WTC11 (cell line): ENCODE data around the gene PGAM5.
"Not testable (repeated sequence)": the region's sequence is repeated elsewhere in the genome, so short reads cannot be mapped to it uniquely, and the experiment has no call there.

ENCODE experiments used
- CREM ChIP-seq: sonication (generic); formaldehyde crosslinking; IDR thresholded peaks from 2 replicates; pipeline ENCODE4 v1.8.1; 2022; ENCODE audit warnings: mild to moderate bottlenecking, missing genetic modification reagents, moderate library complexity
- CTCF ChIP-seq: fragments of 200-600 bp; IDR thresholded peaks from 2 replicates; pipeline ENCODE4 v1.8.0; 2022; ENCODE audit warnings: antibody characterized with exemption
- EMX1 ChIP-seq: fragments of 250-450 bp; sonication (Bioruptor Pico); IDR thresholded peaks from 2 replicates; pipeline ENCODE4 v1.8.0; 2021; ENCODE audit warnings: mild to moderate bottlenecking
- JUN ChIP-seq: sonication (generic); formaldehyde crosslinking; IDR thresholded peaks from 2 replicates; pipeline ENCODE4 v1.8.0; 2023; ENCODE audit warnings: mild to moderate bottlenecking, missing genetic modification reagents
- NFYB ChIP-seq: sonication (generic); formaldehyde crosslinking; conservative IDR thresholded peaks from 2 replicates; pipeline ENCODE4 v1.8.0; 2022; ENCODE audit warnings: low read depth, missing genetic modification reagents
- SP1 ChIP-seq: sonication (generic); formaldehyde crosslinking; conservative IDR thresholded peaks from 2 replicates; pipeline ENCODE4 v1.8.1; 2022; ENCODE audit warnings: missing genetic modification reagents
- USF2 ChIP-seq: sonication (generic); formaldehyde crosslinking; IDR thresholded peaks from 2 replicates; pipeline ENCODE4 v1.8.1; 2023; ENCODE audit warnings: mild to moderate bottlenecking, missing genetic modification reagents, moderate library complexity
- ZNF263 ChIP-seq: sonication (generic); formaldehyde crosslinking; IDR thresholded peaks from 2 replicates; pipeline ENCODE4 v1.8.1; 2022; ENCODE audit warnings: low read depth, mild to moderate bottlenecking, moderate library complexity, missing genetic modification reagents
- ZNF317 ChIP-seq: sonication (generic); formaldehyde crosslinking; IDR thresholded peaks from 2 replicates; pipeline ENCODE4 v1.8.1; 2023; ENCODE audit warnings: low read depth, mild to moderate bottlenecking, moderate library complexity, missing genetic modification reagents, borderline replicate concordance
- TF ChIP-seq, protein P1 (sequence below): sonication (generic); formaldehyde crosslinking; IDR thresholded peaks from 2 replicates; pipeline ENCODE4 v1.8.0; 2023; ENCODE audit warnings: missing genetic modification reagents

GRCh38 chr12:132753670-132754069 lies 43.0 kb downstream of the PGAM5 start:
- TF ChIP-seq ZNF317 (CRISPR knock-in tag); CTCF; USF2; SP1 (CRISPR knock-in tag); JUN (CRISPR knock-in tag); ZNF263; CREM (CRISPR knock-in tag); EMX1; NFYB (CRISPR knock-in tag): not testable (repeated sequence)
- TF ChIP-seq, protein P1, sequence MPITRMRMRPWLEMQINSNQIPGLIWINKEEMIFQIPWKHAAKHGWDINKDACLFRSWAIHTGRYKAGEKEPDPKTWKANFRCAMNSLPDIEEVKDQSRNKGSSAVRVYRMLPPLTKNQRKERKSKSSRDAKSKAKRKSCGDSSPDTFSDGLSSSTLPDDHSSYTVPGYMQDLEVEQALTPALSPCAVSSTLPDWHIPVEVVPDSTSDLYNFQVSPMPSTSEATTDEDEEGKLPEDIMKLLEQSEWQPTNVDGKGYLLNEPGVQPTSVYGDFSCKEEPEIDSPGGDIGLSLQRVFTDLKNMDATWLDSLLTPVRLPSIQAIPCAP (CRISPR knock-in tag) = not testable (repeated sequence)
